NCI-H146 (cell line): ENCODE measurements around the gene PAX2.

ENCODE experiments used
- DNase-seq: peaks from one replicate; lab custom pipeline; 2025; lab: John Stamatoyannopoulos, UW

The PAX2 gene

DNA sequence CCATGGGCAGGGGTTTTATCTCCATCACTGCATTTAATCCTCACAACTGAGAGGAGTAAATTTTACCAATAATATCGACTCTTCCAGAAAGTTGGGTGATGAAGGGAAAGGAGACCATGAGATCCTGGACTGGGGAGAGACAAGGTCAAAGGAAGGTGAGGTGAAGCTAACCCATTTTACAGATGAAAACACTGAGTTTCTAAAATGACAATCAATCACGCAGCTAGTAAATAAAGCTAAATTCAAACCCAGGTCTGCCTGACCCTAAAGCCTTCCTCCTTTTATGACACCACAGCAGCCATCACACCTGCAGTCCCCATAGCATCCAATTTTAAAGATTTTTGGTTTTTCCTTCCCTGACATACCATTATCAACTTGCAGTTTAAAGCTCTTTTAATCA lies 103.4 kb downstream of the PAX2 start:
- no peak for DNase-seq

DNA sequence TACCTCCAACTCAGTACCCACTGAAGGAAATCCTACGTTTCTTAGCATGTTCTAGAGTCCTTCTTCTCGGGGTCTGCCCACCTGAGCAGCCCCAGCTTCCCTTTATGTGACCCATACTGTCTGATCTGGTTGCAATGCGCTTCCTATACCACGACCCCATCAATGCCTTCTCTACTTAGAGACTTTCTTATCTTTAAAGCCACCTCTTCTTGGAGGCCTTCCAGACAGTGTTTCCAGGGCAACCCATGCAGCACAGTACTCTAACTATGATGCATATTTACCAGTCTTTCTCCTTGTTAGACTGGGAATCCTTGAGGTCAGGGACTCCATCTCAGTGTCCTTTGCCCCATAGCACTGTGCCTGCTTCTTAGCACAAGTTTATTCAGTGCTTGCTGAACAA lies 112.9 kb downstream of the PAX2 start:
- DNase-seq, result no peak

- no peak for DNase-seq
Observed at GRCh38 chr10:100858747-100859483, 113.5 kb downstream of the PAX2 start.

DNA sequence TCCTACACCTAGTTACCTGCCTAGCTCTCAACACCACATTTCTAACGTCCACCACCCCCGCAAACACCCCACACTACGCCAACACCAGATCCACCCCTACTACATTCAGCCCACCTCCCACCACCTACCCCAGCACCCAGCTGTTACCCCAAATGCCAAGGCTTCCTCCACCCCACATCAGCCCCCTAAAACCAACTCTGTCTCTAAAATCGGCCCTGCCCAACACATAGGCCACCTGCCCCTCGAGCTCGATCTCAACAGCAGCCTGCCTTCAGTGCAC lies 114.0 kb downstream of the PAX2 start:
- DNase-seq, result no peak

DNA sequence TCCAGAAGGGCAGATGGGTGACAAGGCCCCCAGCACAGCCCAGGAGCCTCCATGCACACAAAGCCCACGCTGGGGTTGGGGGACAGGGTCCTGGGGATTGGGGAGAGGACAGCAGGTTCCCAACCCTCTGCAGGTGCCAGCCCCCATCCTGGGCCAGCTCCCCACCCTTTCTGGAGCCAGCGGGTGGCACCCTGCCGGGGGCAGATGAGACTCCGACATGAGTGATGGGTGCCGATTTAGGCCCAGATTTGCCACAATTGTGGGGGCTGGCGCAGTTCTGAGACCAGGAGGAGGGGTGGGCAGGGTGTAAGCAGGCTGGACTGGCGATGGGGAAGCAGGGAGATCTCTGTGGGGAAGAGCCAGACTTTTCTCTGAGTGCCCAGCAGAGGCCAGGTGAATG lies 118.1 kb downstream of the PAX2 start:
- DNase-seq, result no peak

DNA sequence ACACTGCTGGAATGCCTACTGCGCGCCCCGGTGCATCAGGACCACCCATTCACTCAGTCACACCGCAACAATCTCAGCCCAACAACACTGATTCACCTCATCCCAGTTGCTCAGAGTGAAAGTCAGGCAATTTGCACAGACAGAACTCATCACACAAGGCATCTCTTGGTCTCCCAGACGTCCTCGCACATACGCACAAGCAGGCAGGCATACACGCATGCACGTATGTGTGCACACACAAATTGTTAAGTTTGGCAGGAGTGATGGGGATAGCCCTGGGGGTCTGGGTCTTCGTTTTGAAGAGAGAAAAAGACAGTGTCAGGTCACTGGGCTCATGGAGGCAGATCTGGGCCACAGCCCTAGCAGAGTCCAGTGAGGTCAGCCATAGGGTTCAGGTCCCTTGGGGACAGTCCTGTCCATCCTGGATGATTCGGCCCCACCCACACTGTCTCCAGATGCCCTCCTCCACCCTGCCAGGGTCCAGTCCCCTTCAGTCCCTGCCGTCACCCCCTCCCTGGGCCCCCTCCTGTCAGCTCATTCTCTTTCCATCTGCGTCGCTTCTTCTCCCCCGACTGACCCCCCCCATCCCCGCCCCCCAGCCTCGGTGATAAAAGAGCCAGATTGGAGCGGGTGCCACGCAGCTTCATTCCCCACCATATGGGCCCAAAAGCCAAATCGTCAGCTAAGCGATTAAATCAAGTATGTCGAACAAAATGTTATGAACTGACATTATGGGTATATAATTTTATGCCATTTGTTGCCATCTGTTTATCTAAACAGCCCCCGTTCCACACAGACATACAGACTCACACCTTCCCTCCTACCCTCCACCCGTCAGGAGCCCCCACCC lies 118.9 kb downstream of the PAX2 start:
- DNase-seq, result no peak

- no peak for DNase-seq
Observed at GRCh38 chr10:100864978-100865377, 119.6 kb downstream of the PAX2 start.

GRCh38 chr10:100866010-100866409 lies 120.6 kb downstream of the PAX2 start:
- DNase-seq, result no peak

DNA sequence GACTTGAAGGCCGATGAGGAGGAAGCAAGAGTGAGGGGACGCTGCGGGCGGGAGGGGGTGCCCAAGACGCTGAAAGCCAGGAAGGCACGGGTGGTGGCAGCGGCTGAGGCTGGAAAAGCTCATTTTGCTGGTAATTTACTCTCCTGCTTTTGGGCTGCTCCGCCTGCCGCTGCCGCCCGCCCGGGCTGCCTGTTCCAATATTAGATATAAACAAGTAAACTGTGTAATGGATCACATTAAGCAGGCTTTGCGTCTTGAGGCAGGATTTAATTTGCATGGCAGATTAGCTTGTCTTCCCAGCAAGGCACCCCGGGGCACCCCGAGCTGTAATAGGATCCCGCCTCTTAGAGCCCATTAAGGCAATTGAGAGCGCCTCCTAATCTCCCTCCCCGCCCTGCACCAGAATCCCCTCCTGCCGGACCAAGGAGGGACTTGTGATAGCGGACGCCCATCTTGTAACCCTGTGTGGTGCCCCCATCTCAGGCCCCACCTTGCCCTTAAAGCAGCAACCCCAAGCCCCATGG lies 121.3 kb downstream of the PAX2 start:
- no peak for DNase-seq

DNA sequence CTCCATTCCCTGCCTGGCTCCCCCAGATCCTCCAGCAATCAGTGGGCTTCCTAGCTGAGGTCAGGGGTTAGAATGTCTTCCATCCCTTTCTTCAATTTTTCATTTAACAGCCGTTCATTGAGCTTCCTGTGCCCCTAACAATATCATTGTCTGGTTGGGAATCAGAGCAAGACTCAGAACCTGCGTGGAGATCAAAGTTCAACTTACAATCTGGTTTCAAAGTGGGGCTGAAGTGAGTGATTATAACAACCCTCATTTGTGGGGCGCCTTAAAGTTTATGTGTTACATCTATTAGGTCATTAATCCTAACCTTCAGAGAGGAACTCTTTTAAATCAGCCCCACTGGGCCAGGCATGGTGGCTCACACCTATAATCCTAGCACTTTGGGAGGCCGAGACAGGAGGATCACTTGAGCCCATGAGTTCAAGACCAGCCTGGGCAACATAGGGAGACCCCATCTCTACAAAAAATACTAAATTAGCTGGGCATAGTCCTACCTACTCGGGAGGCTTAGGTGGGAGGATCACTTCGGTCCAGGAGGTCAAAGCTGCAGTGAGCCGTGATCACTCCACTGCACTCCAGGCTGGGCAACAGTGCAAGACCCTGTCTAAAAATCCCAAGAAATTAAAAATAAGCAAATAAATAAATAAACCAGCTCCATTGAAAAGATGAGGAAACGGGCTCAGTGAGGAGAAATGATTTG lies 122.0 kb downstream of the PAX2 start:
- DNase-seq, result no peak

DNA sequence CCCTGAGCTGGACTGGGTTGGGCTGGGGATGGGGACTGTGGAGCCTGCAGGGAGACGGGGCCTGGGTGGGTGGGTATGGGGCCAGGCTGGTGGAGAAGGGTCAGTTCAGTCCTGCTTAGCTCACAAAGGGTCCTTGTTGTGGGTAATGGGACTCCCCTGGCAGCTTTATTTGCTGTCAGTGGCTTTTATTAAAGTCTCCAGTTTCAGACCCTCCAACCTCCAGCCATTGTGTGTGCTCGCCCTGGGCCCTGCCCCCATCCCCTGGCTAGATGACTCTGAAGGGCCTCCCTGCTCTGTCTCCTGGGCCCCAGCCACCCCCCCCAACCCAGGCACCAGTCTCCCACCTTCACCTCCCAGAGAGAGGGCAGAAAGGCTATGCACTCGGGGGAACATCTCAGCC lies 123.0 kb downstream of the PAX2 start:
- DNase-seq, result no peak

- DNase-seq, result no peak
Observed at GRCh38 chr10:100869399-100869798, 124.0 kb downstream of the PAX2 start.

GRCh38 chr10:100872034-100872791 lies 126.8 kb downstream of the PAX2 start:
- DNase-seq, result peak; percentile 42

DNA sequence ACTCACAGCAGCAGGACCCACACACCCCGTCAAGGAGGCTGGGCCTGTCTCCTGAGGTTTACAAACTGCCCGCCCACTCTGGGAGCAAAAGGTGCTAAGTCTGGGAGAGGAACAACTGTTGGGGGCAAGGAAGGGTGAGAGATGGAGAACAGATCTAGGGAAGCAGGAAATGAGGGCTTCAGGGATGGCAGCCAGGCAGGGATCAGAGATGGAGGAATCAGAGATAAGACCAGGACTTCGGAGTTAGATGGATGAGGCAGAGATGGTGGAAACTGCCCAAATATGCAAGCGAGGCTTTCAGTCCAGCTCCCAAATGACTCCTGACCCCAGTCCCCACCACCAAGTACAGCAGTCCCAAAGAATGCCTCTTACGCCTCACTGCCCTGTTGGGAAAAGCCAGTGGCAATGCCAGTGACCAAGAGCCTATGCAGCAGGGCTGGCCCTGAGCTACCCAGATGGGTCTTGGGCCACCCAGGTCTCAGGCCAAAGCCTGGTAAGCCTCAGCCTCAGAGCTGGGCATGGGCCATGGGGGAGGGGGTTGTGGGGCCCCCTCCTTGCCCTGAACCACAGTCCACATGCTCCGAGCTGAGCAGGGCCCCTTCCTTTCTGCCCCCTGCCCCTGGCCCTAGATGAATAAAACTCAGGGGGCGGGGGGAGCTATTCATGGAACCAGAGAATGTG lies 127.9 kb downstream of the PAX2 start:
- no peak for DNase-seq

DNA sequence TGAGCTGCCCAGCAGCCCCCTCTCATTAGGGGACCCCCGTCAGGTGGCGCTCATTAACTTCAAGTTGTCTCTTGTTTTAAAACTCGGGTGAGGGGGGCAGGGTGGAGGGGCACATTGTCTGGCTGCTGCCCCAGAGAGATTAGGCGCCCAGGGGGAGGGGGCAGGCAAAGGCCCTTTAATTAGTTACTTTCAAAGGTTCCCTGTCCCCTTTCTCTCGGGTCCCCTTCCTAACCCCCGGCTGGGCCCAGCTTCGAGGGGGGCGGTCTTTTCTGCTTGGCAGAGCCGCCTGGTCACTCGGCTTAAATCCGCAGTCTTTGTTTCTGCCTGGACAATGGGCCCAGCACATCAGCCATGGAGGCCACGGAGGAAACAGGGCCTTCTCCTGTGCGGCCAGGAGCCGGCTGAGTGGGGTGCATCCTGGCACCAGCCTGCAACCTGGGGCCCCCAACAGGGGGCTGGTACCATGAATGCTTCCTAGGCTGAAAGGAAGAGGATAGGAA lies 128.5 kb downstream of the PAX2 start:
- no peak for DNase-seq

DNA sequence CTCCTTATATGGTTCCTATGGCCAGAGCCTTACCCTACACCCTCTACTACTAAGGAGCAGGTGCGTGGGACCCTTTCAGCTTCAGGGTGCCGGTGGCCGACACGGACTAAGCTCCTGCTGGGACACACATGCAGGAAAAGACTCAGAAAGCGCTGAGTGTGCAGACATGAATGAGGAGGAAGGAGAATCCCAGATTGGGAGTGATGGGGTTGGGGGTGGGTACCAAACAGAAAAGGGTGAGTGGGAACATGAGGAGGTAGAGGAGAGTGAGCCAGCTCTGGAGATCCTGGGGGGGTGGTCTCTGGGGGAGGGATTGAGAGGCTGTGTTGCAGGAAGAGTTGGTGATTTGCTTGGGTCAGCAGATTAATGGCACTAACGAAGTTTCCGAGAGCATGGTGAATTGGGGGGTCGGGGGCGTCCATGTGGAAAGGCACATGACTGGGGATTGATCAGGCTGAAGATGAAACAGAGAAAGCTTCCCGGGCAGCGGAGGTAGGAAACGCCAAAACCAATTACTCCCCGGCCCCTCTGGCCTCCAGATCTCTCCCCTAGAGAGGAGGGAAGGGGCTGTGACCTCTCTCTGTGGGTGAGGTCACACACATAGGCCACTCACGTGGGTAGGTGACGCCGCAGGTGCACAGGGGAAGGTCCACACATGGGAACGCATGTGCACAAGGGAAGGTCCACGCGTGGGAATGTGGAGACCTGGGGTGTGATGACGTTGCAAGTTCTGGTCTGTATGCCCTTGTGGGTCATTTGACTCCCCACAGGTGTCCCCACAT lies 129.5 kb downstream of the PAX2 start:
- no peak for DNase-seq

DNA sequence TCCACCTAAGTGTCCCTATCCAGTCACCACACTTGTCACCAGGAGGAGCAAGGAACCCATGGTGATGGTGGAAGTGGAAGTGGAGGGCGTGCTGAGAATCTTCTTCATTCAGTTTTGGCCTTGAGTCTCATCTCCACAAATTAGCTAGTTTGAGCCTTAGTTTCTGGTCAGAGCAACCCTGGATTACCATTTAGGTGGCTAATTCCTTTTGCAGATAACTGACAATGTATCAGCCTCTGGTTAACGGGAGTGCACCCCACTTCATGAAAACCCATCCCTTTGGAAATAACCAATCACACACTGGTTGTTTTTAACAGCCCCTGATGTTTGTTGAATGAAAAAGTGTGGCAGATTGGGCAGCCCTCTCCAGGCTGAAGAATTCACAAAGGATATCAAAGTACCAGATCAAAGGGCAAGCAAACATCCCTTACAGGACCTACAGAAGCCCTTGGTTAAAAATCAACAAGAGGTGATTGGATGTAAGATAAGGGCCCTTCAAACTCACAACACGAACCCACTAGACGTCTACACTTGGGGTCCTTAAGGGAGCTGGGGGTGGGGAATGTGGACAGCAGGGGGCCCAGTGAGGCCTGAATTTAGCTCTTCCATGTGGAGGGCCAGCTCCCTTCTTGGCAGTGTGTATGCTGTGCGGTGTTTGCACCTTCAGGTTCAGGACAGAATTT lies 130.2 kb downstream of the PAX2 start:
- DNase-seq, result no peak

- DNase-seq, result no peak
Observed at GRCh38 chr10:100876585-100877460, 131.4 kb downstream of the PAX2 start.

DNA sequence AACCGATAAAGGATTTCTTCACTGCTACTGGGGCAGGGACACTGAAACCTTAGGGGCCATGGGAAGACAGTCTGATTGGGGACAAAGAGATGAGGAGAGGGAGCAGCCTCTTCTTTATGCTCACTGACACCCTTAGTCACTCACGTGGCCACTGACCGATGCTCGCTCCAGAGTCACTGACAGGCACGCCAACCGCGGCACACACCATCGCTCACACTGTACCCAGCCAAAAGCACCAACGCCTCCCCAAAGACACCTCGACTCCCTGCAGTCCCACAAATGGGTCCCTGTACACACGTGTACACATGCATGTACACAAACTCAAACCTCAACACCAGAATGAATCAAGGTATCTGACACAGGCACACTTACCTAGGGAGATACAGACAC lies 132.1 kb downstream of the PAX2 start:
- no peak for DNase-seq
